ENCODE results near the gene SERPINB1. TPM values are rescaled to one million over a fixed set of nuclear protein-coding genes. Genes with fewer than 3 reads are reported as not detected.

SERPINB1 gene
- total RNA-seq, 1 experiment from 2014 or later, result 18.4 TPM

GRCh38 chr6:2866171-2866846 is 24.6 kb upstream of the SERPINB1 start:
- H3K27ac ChIP-seq (ENCODE audit: insufficient read length, low read depth, low read length), result peak overlapping the region; percentile 95

More at GRCh38 chr6:2866171-2866846, 24.6 kb upstream of the SERPINB1 start:
- Histone ChIP-seq H3K18ac (ENCODE audit: insufficient read length, low read depth, low read length) (no peak overlapping the region), H3K4me1 (ENCODE audit: insufficient read depth, low read length) (peaks cover 17% of the 10 kb centered on the region), H3K56ac (ENCODE audit: insufficient read length, low read depth, low read length) (no peak overlapping the region), H2BK15ac (ENCODE audit: low read depth, low read length) (no peak overlapping the region), H3K9me3 (ENCODE audit: control insufficient read depth, low read depth, low read length) (no peaks in the 10 kb centered on the region), H2BK12ac (ENCODE audit: insufficient read length, low read depth, low read length) (no peak overlapping the region), H2BK120ac (ENCODE audit: low read depth, low read length, poor library complexity, severe bottlenecking) (no peak overlapping the region), H3K4me2 (ENCODE audit: insufficient read depth, insufficient read length, low read length) (peak overlapping the region; percentile 38), H2BK20ac (ENCODE audit: low read depth, low read length, poor library complexity, severe bottlenecking) (no peak overlapping the region), H3K9ac (ENCODE audit: extremely low read depth, insufficient read length, low read length) (no peak overlapping the region), H3K14ac (ENCODE audit: insufficient read depth, low read length) (no peak overlapping the region), H3K23me2 (ENCODE audit: insufficient read length, low read depth, low read length, poor library complexity, severe bottlenecking) (no peaks in the 10 kb centered on the region), H2AFZ (ENCODE audit: low read length) (no peak overlapping the region), H4K91ac (ENCODE audit: insufficient read length, low read depth, low read length) (no peak overlapping the region), H4K20me1 (ENCODE audit: control insufficient read depth, insufficient read depth, insufficient read length) (no peaks in the 10 kb centered on the region), H3T11ph (ENCODE audit: low read length) (no peak overlapping the region), H2AK5ac (ENCODE audit: insufficient read length, low read length) (no peak overlapping the region), H3K4ac (ENCODE audit: low read depth, low read length) (no peak overlapping the region), H4K5ac (ENCODE audit: insufficient read length, low read depth, low read length) (no peak overlapping the region), H3K79me2 (ENCODE audit: insufficient read depth, low read length) (no peaks in the 10 kb centered on the region), H4K8ac (replicated peaks; ENCODE audit: insufficient read length, low read depth, low read length) (no peak overlapping the region), H3K27me3 (ENCODE audit: insufficient read depth, low read length) (no peaks in the 10 kb centered on the region), H2BK5ac (ENCODE audit: insufficient read length, low read length) (no peak overlapping the region), H3K79me1 (ENCODE audit: insufficient read depth, low read depth, low read length, poor library complexity, severe bottlenecking) (no peaks in the 10 kb centered on the region), H3K23ac (ENCODE audit: insufficient read length, low read depth, low read length) (no peak overlapping the region)
- H3K27me3 Mint-ChIP-seq (ENCODE audit: low read depth), result no peaks in the 10 kb centered on the region
- no peak for TF ChIP-seq CTCF (conservative IDR thresholded peaks at IDR 0.05)
- H3K4me3 Mint-ChIP-seq, result peak overlapping the region; percentile 19 to 55
- WGBS (ENCODE audit: extremely low coverage, insufficient read length, low lambda C conversion rate), result no CpG with 5 or more reads among the region's 8 CpGs
- H3K36me3 Mint-ChIP-seq (ENCODE audit: insufficient read depth in 1 of 3, low read depth in 3 of 3), result peaks cover 2 to 5% (median 3%) of the 10 kb centered on the region in 3 experiments; a peak in 2 of 7 replicates
- H3K9me3 Mint-ChIP-seq, result peaks cover 0 to 2% of the 10 kb centered on the region in 2 experiments; a peak in 2 of 5 replicates
- peak overlapping the region; percentile 92 to 99 (median 98) for H3K27ac Mint-ChIP-seq
- DNase-seq, result peak; percentile 56
- H3K4me1 Mint-ChIP-seq, result peaks cover 70% of the 10 kb centered on the region in 2 experiments
